HepG2 (cell line): ENCODE measurements around the gene PLXNA3. TPM values are rescaled to one million over a fixed set of nuclear protein-coding genes. Genes with fewer than 3 reads are reported as not detected.

ENCODE experiments used
- ATF7 ChIP-seq, 2 experiments: fragments of 450-650 bp in 1 of 2; sonication (generic) in 1 of 2; formaldehyde crosslinking in 1 of 2; IDR thresholded peaks; 2 replicates each; pipeline versions ENCODE4 v1.4.0 to v1.6.1; 2016 to 2020; ENCODE audit warnings: antibody characterized with exemption in 1 of 2, mild to moderate bottlenecking in 1 of 2, missing genetic modification reagents in 1 of 2
- CCAR2 ChIP-seq: fragments of 200-400 bp; formaldehyde crosslinking; optimal IDR thresholded peaks from 2 replicates; pipeline ENCODE3; 2018; ENCODE audit warnings: low read depth, mild to moderate bottlenecking, low read length, moderate library complexity
- DNMT1 ChIP-seq: sonication (generic); formaldehyde crosslinking; IDR thresholded peaks from 2 replicates; pipeline ENCODE4 v1.5.1; 2020; ENCODE audit warnings: mild to moderate bottlenecking, missing genetic modification reagents
- ERF ChIP-seq: IDR thresholded peaks from 2 replicates; pipeline ENCODE4 v1.6.1; 2018; ENCODE audit warnings: missing biosample characterization, missing genetic modification reagents
- IKZF4 ChIP-seq: sonication (generic); formaldehyde crosslinking; IDR thresholded peaks from 2 replicates; pipeline ENCODE4 v1.5.1; 2020; ENCODE audit warnings: borderline replicate concordance, mild to moderate bottlenecking, low read depth, missing genetic modification reagents; ENCODE audit errors: not compliant biosample characterization
- MED13 ChIP-seq: sonication (generic); formaldehyde crosslinking; IDR thresholded peaks from 2 replicates; pipeline ENCODE4 v1.5.0; 2020; ENCODE audit warnings: missing genetic modification reagents
- MTF2 ChIP-seq: sonication (generic); formaldehyde crosslinking; IDR thresholded peaks from 2 replicates; pipeline ENCODE4 v1.5.0; 2020; ENCODE audit warnings: missing genetic modification reagents, borderline replicate concordance
- SIN3A ChIP-seq: IDR thresholded peaks from 2 replicates; pipeline ENCODE4 v1.6.1; 2011; ENCODE audit warnings: low read depth, mild to moderate bottlenecking, control low read depth, low read length, borderline replicate concordance
- SOX5 ChIP-seq: IDR thresholded peaks from 2 replicates; pipeline ENCODE4 v1.6.1; 2016; ENCODE audit warnings: borderline replicate concordance
- ZFX ChIP-seq: sonication (generic); formaldehyde crosslinking; IDR thresholded peaks from 2 replicates; pipeline ENCODE4 v1.4.0; 2020; ENCODE audit warnings: mild to moderate bottlenecking, low read depth, missing genetic modification reagents, moderate library complexity
- ZNF773 ChIP-seq: sonication (generic); formaldehyde crosslinking; IDR thresholded peaks from 2 replicates; pipeline ENCODE4 v1.4.0; 2020; ENCODE audit warnings: missing genetic modification reagents, borderline replicate concordance
- ZNF776 ChIP-seq: sonication (generic); formaldehyde crosslinking; IDR thresholded peaks from 2 replicates; pipeline ENCODE4 v1.4.0; 2020; ENCODE audit warnings: mild to moderate bottlenecking, missing genetic modification reagents
- ZSCAN22 ChIP-seq: sonication (generic); formaldehyde crosslinking; IDR thresholded peaks from 2 replicates; pipeline ENCODE4 v1.4.0; 2020; ENCODE audit warnings: mild to moderate bottlenecking, missing genetic modification reagents
- polyA plus RNA-seq, 8 experiments: library from polyadenylated mRNA; depleted of rRNA in 3 of 8; stranded (reverse) in 7 of 8; unstranded in 1 of 8; fragments of >200 nt; fragmentation: Illumina TruSeq in 4 of 8; extraction: Trizol in 4 of 8; gene quantifications; 2 replicates each; pipeline versions ENCODE4 v1.2.1 to v1.2.3, GENCODE V29; 2011 to 2016; ENCODE audit warnings: low read depth in 4 of 8, missing spikeins in 1 of 8, mixed read lengths in 1 of 8; ENCODE audit not compliant: insufficient read depth in 1 of 8
- total RNA-seq, 5 experiments: library from RNA; depleted of rRNA; stranded (reverse); fragments of >200 nt; fragmentation: Illumina TruSeq; extraction: Trizol; gene quantifications; 2 replicates each; pipeline ENCODE4 v1.2.3, GENCODE V29; 2016; ENCODE audit warnings: low read depth in 1 of 5
- TF ChIP-seq, protein P1 (sequence below): sonication (generic); formaldehyde crosslinking; IDR thresholded peaks from 2 replicates; pipeline ENCODE4 v1.4.0; 2020; ENCODE audit warnings: mild to moderate bottlenecking, missing genetic modification reagents
- TF ChIP-seq, protein P2 (sequence below): IDR thresholded peaks from 2 replicates; pipeline ENCODE4 v1.6.1; 2016; ENCODE audit warnings: missing compliant biosample characterization, missing genetic modification reagents, borderline replicate concordance
- TF ChIP-seq, protein P3 (sequence below): sonication (generic); formaldehyde crosslinking; IDR thresholded peaks from 2 replicates; pipeline ENCODE4 v1.9.0; 2021; ENCODE audit warnings: missing genetic modification reagents, mild to moderate bottlenecking, borderline replicate concordance
- TF ChIP-seq, protein P4 (sequence below): sonication (generic); formaldehyde crosslinking; IDR thresholded peaks from 2 replicates; pipeline ENCODE4 v1.9.0; 2021; ENCODE audit warnings: missing genetic modification reagents, borderline replicate concordance
- TF ChIP-seq, protein P5 (sequence below): sonication (generic); formaldehyde crosslinking; IDR thresholded peaks from 2 replicates; pipeline ENCODE4 v1.4.0; 2020; ENCODE audit warnings: missing genetic modification reagents

The PLXNA3 gene
- total and polyA plus RNA-seq, 2 of the 13 experiments (the other 11 are each of a cell fraction or from before 2014, with no cell fraction given), result 5.8 to 20.6 TPM

DNA sequence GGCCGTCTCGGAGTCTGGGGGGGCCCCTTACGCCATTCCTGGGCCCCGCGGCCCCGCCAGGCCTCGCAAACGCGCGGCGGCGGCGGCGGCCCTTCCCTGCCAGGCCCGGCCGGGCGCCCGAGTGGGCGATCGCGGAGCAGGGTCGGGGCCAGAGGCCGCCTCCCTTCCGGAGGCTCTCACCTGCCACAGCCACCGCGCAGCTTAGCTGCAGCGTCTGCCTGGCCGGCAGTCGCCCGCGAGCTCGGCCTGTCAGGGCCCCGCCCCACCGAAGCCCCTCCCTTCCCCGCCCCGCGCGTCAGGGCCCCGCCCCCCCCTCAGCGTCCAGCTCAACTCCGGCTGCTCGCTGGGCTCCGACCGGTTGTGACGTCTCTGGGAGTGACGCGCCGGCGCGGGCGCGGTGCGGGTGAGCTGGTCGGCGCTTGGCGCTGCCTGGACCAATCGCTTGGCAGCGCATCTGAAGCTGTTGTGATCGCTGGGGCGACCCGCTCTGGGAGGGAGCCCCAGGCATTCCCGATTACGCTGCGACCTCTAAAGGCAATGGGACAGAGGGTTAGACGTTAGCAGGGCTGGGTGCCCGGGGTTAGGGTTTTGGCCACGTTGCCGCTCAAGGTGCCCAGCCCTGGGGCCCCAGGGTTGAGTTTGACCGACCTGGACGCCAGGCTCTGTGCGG is 32.5 kb downstream of the PLXNA3 start, which contains the start of gene SLC10A3 (continued):
- TF ChIP-seq, protein P1, sequence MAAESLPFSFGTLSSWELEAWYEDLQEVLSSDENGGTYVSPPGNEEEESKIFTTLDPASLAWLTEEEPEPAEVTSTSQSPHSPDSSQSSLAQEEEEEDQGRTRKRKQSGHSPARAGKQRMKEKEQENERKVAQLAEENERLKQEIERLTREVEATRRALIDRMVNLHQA, result no peak
- TF ChIP-seq SIN3A (0 out of 2 replicates have a peak, but pooled peaks have one; percentile 47), MED13 (CRISPR knock-in tag) (no peak), CCAR2 (no peak), ZSCAN22 (no peak), MTF2 (no peak), IKZF4 (no peak), ZFX (CRISPR knock-in tag) (peak; percentile 65), ZNF773 (no peak), SOX5 (CRISPR knock-in tag) (no peak), ATF7 (IDR thresholded peaks at IDR 0.05) (no peak), ATF7 (CRISPR knock-in tag; IDR thresholded peaks at IDR 0.05) (no peak), DNMT1 (CRISPR knock-in tag) (0 out of 2 replicates have a peak, but pooled peaks have one; percentile 39), ZNF776 (CRISPR knock-in tag) (no peak), ERF (CRISPR knock-in tag) (no peak)
- TF ChIP-seq, protein P2, sequence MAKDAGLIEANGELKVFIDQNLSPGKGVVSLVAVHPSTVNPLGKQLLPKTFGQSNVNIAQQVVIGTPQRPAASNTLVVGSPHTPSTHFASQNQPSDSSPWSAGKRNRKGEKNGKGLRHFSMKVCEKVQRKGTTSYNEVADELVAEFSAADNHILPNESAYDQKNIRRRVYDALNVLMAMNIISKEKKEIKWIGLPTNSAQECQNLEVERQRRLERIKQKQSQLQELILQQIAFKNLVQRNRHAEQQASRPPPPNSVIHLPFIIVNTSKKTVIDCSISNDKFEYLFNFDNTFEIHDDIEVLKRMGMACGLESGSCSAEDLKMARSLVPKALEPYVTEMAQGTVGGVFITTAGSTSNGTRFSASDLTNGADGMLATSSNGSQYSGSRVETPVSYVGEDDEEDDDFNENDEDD (CRISPR knock-in tag), result no peak
- TF ChIP-seq, protein P3, sequence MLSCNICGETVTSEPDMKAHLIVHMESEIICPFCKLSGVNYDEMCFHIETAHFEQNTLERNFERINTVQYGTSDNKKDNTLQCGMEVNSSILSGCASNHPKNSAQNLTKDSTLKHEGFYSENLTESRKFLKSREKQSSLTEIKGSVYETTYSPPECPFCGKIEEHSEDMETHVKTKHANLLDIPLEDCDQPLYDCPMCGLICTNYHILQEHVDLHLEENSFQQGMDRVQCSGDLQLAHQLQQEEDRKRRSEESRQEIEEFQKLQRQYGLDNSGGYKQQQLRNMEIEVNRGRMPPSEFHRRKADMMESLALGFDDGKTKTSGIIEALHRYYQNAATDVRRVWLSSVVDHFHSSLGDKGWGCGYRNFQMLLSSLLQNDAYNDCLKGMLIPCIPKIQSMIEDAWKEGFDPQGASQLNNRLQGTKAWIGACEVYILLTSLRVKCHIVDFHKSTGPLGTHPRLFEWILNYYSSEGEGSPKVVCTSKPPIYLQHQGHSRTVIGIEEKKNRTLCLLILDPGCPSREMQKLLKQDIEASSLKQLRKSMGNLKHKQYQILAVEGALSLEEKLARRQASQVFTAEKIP, result no peak
- TF ChIP-seq, protein P4, sequence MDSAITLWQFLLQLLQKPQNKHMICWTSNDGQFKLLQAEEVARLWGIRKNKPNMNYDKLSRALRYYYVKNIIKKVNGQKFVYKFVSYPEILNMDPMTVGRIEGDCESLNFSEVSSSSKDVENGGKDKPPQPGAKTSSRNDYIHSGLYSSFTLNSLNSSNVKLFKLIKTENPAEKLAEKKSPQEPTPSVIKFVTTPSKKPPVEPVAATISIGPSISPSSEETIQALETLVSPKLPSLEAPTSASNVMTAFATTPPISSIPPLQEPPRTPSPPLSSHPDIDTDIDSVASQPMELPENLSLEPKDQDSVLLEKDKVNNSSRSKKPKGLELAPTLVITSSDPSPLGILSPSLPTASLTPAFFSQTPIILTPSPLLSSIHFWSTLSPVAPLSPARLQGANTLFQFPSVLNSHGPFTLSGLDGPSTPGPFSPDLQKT (CRISPR knock-in tag), result no peak
- TF ChIP-seq, protein P5, sequence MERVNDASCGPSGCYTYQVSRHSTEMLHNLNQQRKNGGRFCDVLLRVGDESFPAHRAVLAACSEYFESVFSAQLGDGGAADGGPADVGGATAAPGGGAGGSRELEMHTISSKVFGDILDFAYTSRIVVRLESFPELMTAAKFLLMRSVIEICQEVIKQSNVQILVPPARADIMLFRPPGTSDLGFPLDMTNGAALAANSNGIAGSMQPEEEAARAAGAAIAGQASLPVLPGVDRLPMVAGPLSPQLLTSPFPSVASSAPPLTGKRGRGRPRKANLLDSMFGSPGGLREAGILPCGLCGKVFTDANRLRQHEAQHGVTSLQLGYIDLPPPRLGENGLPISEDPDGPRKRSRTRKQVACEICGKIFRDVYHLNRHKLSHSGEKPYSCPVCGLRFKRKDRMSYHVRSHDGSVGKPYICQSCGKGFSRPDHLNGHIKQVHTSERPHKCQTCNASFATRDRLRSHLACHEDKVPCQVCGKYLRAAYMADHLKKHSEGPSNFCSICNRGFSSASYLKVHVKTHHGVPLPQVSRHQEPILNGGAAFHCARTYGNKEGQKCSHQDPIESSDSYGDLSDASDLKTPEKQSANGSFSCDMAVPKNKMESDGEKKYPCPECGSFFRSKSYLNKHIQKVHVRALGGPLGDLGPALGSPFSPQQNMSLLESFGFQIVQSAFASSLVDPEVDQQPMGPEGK (CRISPR knock-in tag), result 0 out of 2 replicates have a peak, but pooled peaks have one; percentile 9
